ENCODE data around the gene GFRA4. TPM values are rescaled to one million over a fixed set of nuclear protein-coding genes. Genes with fewer than 3 reads are reported as not detected.

GFRA4 gene
- total and polyA plus RNA-seq, 2 donors (not counting 3 experiments of a cell fraction or from before 2014, with no cell fraction given): not detected

GRCh38 chr20:3701061-3701998 is 38.1 kb upstream of the GFRA4 start:
- intact Hi-C loops (cut with micrococcal nuclease) (no loop called here), dilution Hi-C loops (cut with MboI; ENCODE audit: extremely low pct_ligation_motif_present, low sequenced_read_pairs) (no loop called here)
- H3K4me2 ChIP-seq (ENCODE audit: insufficient read depth, low read length): no peak overlapping the region
- no peak overlapping the region for H3K9ac ChIP-seq (replicated peaks; ENCODE audit: extremely low read depth, insufficient read depth, low read length)
- ChIA-PET POLR2A (no interaction called here), CTCF (interaction anchor here (1.2 to 12.6 kb wide), 3 partner anchors 8 to 25 kb away, joined by 5 to 112 read pairs (median 22); no protein-coding TSS in a partner anchor)
- no peaks in the 10 kb centered on the region for H3K4me1 ChIP-seq (ENCODE audit: control insufficient read depth, extremely low read depth, insufficient read depth, low read length)
- no peak overlapping the region for H3K4me3 ChIP-seq (replicated peaks in 1 of 3; ENCODE audit: insufficient read depth in 1 of 3, low read depth in 1 of 3, low read length in 3 of 3)
- H3K27me3 ChIP-seq (ENCODE audit: control insufficient read depth in 2 of 2, insufficient read depth in 2 of 2, low read length in 2 of 2): no peaks in the 10 kb centered on the region
- H3K36me3 ChIP-seq (ENCODE audit: control insufficient read depth in 2 of 2, extremely low read depth in 1 of 2, insufficient read depth in 2 of 2, low read length in 2 of 2): no peaks in the 10 kb centered on the region
- H3K9me1 ChIP-seq (replicated peaks; ENCODE audit: control insufficient read depth, extremely low read depth, insufficient read depth, low read length): no peaks in the 10 kb centered on the region
- H4K20me1 ChIP-seq (replicated peaks; ENCODE audit: control insufficient read depth, extremely low read depth, insufficient read depth, low read length): no peaks in the 10 kb centered on the region
- H3K9me3 ChIP-seq (replicated peaks; ENCODE audit: control insufficient read depth, insufficient read depth, low read length): no peaks in the 10 kb centered on the region
- BruUV-seq (replicated peaks): no TSS peak
- TF ChIP-seq POLR2AphosphoS5 (IDR thresholded peaks at IDR 0.05; ENCODE audit: insufficient read depth, low read depth, low read length): no peak
- no peak for FAIRE-seq
- DNase-seq (ENCODE audit: low read depth, low spot score): no peak
- H3K27ac ChIP-seq (ENCODE audit: insufficient read depth, low read depth, low read length): no peak overlapping the region
- no peak overlapping the region for H2AFZ ChIP-seq (ENCODE audit: low read depth, low read length)
- H3K79me2 ChIP-seq (ENCODE audit: control insufficient read depth, insufficient read depth, low read length): no peaks in the 10 kb centered on the region

GRCh38 chr20:3699037-3699436 is 35.8 kb upstream of the GFRA4 start:
- BruUV-seq (replicated peaks): no TSS peak
- POLR2A ChIA-PET: no interaction called here
- TF ChIP-seq JUN (IDR thresholded peaks at IDR 0.05; ENCODE audit: borderline replicate concordance, insufficient read depth, insufficient read length, low read depth) (no peak), POLR2A (IDR thresholded peaks at IDR 0.05; ENCODE audit: low read depth, low read length) (no peak), POLR2AphosphoS5 (IDR thresholded peaks at IDR 0.05; ENCODE audit: insufficient read depth, low read depth, low read length) (no peak), CTCF (IDR thresholded peaks at IDR 0.05; ENCODE audit: extremely low read depth in 1 of 2, insufficient read depth in 1 of 2, low read depth in 1 of 2, low read length in 2 of 2) (no peak), EZH2 (IDR thresholded peaks at IDR 0.05; ENCODE audit: borderline replicate concordance, low read depth, low read length, severe bottlenecking) (no peak), MYC (IDR thresholded peaks at IDR 0.05; ENCODE audit: low read depth, low read length) (no peak), GATA2 (IDR thresholded peaks at IDR 0.05; ENCODE audit: insufficient read depth, insufficient read length, low read depth, low read length) (no peak), MAX (IDR thresholded peaks at IDR 0.05; ENCODE audit: insufficient read depth, insufficient read length) (no peak)

More at GRCh38 chr20:3699037-3699436, 35.8 kb upstream of the GFRA4 start:
- no peaks in the 10 kb centered on the region for H3K36me3 ChIP-seq (ENCODE audit: control insufficient read depth in 2 of 2, extremely low read depth in 1 of 2, insufficient read depth in 2 of 2, low read length in 2 of 2)
- H2AFZ ChIP-seq (ENCODE audit: low read depth, low read length): no peak overlapping the region
- H3K79me2 ChIP-seq (ENCODE audit: control insufficient read depth, insufficient read depth, low read length): no peaks in the 10 kb centered on the region
- H3K27ac ChIP-seq (ENCODE audit: insufficient read depth, low read depth, low read length): no peak overlapping the region
- no peaks in the 10 kb centered on the region for H3K4me1 ChIP-seq (ENCODE audit: control insufficient read depth, extremely low read depth, insufficient read depth, low read length)
- no peaks in the 10 kb centered on the region for H3K27me3 ChIP-seq (ENCODE audit: control insufficient read depth in 2 of 2, insufficient read depth in 2 of 2, low read length in 2 of 2)
- intact Hi-C loops (cut with micrococcal nuclease) (no loop called here), dilution Hi-C loops (cut with MboI; ENCODE audit: extremely low pct_ligation_motif_present, low sequenced_read_pairs) (no loop called here)
- H3K4me3 ChIP-seq (replicated peaks in 1 of 3; ENCODE audit: insufficient read depth in 1 of 3, low read depth in 1 of 3, low read length in 3 of 3): no peak overlapping the region
- H3K9ac ChIP-seq (replicated peaks; ENCODE audit: extremely low read depth, insufficient read depth, low read length): no peak overlapping the region
- H3K9me1 ChIP-seq (replicated peaks; ENCODE audit: control insufficient read depth, extremely low read depth, insufficient read depth, low read length): no peaks in the 10 kb centered on the region
- FAIRE-seq: no peak
- H4K20me1 ChIP-seq (replicated peaks; ENCODE audit: control insufficient read depth, extremely low read depth, insufficient read depth, low read length): no peaks in the 10 kb centered on the region
- no peak for DNase-seq (ENCODE audit: low read depth, low spot score)
- no peak overlapping the region for H3K4me2 ChIP-seq (ENCODE audit: insufficient read depth, low read length)
- H3K9me3 ChIP-seq (replicated peaks; ENCODE audit: control insufficient read depth, insufficient read depth, low read length): no peaks in the 10 kb centered on the region
- CTCF ChIA-PET: interaction anchor here (1.4 to 12.6 kb wide), 3 partner anchors 10 to 23 kb away, joined by 4 to 112 read pairs (median 22); partner anchors contain the start of gene ADAM33

All from endothelial cell of umbilical vein (primary cell).